22Rv1 (cell line): Measurements from ENCODE around the gene SYCN.

ENCODE experiments used
- CTCF ChIP-seq: fragments of 450-650 bp; IDR thresholded peaks from 2 replicates; pipeline ENCODE4 v1.5.1; 2017; ENCODE audit warnings: mild to moderate bottlenecking
- ZFX ChIP-seq: fragments of 450-650 bp; IDR thresholded peaks from 2 replicates; pipeline ENCODE4 v1.6.1; 2017; ENCODE audit warnings: antibody characterized with exemption, borderline replicate concordance

DNA sequence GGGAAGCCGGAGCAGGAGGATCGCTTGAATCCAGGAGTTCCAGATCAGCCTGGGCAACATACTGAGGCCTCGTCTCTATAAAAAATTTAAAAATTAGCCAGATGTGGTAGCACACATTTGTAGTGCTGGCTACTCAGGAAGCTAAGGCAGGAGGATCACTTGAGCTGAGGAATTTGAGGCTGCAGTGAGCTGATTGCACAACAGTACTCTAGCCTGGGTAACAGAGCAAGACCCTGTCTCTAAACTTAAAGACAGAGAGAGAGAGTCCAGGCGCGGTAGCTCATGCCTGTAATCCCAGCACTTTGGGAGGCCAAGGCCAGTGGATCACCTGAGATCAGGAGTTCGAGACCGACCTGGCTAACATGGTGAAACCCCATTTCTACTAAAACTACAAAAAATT is 36.4 kb upstream of the SYCN start:
- TF ChIP-seq CTCF: no peak
- no peak for TF ChIP-seq ZFX
